Esophagus muscularis mucosa (tissue), 4 donors: Measurements from ENCODE around the gene SMG6. TPM values are rescaled to one million over a fixed set of nuclear protein-coding genes. Genes with fewer than 3 reads are reported as not detected.

Experiments used
- DNase-seq: peaks from one replicate; pipeline ENCODE4 v3.0.0-alpha.2; 2017; ENCODE audit errors: extremely low spot score
- H3K27ac ChIP-seq, 4 donors: fragments of 200-600 bp; sonication (generic); replicated peaks in 1 of 4; 1 replicate in 3 of 4; 2 replicates in 1 of 4; pipeline ENCODE4 v1.5.1; 2016 to 2019; ENCODE audit warnings: mild to moderate bottlenecking in 1 of 4
- H3K27me3 ChIP-seq, 4 donors: fragments of 200-600 bp; sonication (generic); one replicate each; pipeline versions ENCODE4 v1.5.1 to v1.6.0; 2016 to 2019
- H3K36me3 ChIP-seq, 4 donors: fragments of 200-600 bp; sonication (generic); one replicate each; pipeline ENCODE4 v1.5.1; 2016 to 2019
- H3K4me1 ChIP-seq, 4 donors: fragments of 200-600 bp; sonication (generic); one replicate each; pipeline ENCODE4 v1.5.1; 2016 to 2019
- H3K4me3 ChIP-seq, 4 donors: fragments of 200-600 bp; sonication (generic); 1 replicate in 2 of 4; 2 replicates in 2 of 4; pipeline ENCODE4 v1.5.1; 2016 to 2019; ENCODE audit warnings: mild to moderate bottlenecking in 4 of 4, moderate library complexity in 1 of 4
- H3K9me3 ChIP-seq, 4 donors: fragments of 200-600 bp; sonication (generic); 1 replicate in 3 of 4; 2 replicates in 1 of 4; pipeline ENCODE4 v1.5.1; 2016 to 2019
- EP300 ChIP-seq: sonication (generic); formaldehyde crosslinking; IDR thresholded peaks from one replicate; pipeline ENCODE4 v1.6.1; 2017; ENCODE audit warnings: antibody characterized with exemption
- POLR2A ChIP-seq: fragments of 450-650 bp; IDR thresholded peaks from one replicate; pipeline ENCODE4 v1.6.1; 2017; ENCODE audit warnings: antibody characterized with exemption, moderate library complexity, mild to moderate bottlenecking, low read depth
- POLR2AphosphoS5 ChIP-seq, 2 donors: sonication (generic); formaldehyde crosslinking; IDR thresholded peaks; one replicate each; pipeline ENCODE4 v1.6.1; 2017; ENCODE audit warnings: antibody characterized with exemption in 2 of 2
- WGBS: methylation state at CpG from one replicate; pipeline ENCODE4 v1.1.5; 2018; 5-methylcytosine and 5-hydroxymethylcytosine counted together
- intact Hi-C: fragments of 100-400 bp; cut with DNase I; formaldehyde crosslinking; loops from one replicate; pipeline ENCODE4 v1.15.1; 2023
- total RNA-seq, 4 donors: library from RNA; depleted of rRNA; stranded (reverse); fragments of >200 nt; gene quantifications; one replicate each; pipeline versions ENCODE4 v1.1.0 to v1.2.1, GENCODE V29; 2016
- TF ChIP-seq, protein P1 (sequence below), 3 experiments: fragments of 200-600 bp in 2 of 3; fragments of 450-650 bp in 1 of 3; sonication (generic) in 2 of 3; IDR thresholded peaks; one replicate each; pipeline ENCODE4 v1.5.1; 2017 to 2019; ENCODE audit warnings: antibody characterized with exemption in 3 of 3, mild to moderate bottlenecking in 2 of 3, moderate library complexity in 1 of 3

The SMG6 gene
- total RNA-seq, 4 donors from 2014 or later = 38.2 to 67.7 (median 47.7) TPM

DNA sequence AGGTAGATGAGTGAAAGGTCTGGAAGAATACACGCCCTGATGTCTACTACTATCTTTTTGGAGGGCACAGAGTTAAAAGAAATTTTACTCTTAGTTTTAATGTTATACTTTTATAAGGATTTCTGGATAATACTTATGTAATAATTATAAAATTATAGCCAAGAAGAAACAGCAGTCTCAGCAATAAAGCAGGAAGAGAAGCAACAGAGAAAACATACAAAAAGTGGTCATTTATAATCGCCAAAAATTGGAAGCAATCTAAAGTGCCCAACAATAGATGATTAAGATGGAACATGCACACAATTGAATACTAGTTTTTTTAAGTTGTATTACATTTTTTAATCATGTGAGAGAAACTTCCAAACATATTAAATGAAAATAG lies 64.4 kb downstream of the SMG6 start:
- Histone ChIP-seq H3K27me3 (no peaks in the 10 kb centered on the region), H3K27ac (peak overlapping the region; percentile 70 to 80 (median 74)), H3K9me3 (no peaks in the 10 kb centered on the region), H3K36me3 (peaks cover 0 to 35% (median 27%) of the 10 kb centered on the region in 4 donors), H3K4me1 (peaks cover 34 to 80% (median 69%) of the 10 kb centered on the region in 4 donors), H3K4me3 (peak overlapping the region in 1 of 4 donors; percentile 31)
- DNase-seq = no peak
- TF ChIP-seq POLR2AphosphoS5 (IDR thresholded peaks at IDR 0.05) (no peak), POLR2A (no peak), EP300 (no peak)
- TF ChIP-seq, protein P1, sequence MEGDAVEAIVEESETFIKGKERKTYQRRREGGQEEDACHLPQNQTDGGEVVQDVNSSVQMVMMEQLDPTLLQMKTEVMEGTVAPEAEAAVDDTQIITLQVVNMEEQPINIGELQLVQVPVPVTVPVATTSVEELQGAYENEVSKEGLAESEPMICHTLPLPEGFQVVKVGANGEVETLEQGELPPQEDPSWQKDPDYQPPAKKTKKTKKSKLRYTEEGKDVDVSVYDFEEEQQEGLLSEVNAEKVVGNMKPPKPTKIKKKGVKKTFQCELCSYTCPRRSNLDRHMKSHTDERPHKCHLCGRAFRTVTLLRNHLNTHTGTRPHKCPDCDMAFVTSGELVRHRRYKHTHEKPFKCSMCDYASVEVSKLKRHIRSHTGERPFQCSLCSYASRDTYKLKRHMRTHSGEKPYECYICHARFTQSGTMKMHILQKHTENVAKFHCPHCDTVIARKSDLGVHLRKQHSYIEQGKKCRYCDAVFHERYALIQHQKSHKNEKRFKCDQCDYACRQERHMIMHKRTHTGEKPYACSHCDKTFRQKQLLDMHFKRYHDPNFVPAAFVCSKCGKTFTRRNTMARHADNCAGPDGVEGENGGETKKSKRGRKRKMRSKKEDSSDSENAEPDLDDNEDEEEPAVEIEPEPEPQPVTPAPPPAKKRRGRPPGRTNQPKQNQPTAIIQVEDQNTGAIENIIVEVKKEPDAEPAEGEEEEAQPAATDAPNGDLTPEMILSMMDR (IDR thresholded peaks at IDR 0.05) = no peak
- intact Hi-C loops = no loop called here
- WGBS = 65% methylated on average over 2 of the region's 2 CpGs

DNA sequence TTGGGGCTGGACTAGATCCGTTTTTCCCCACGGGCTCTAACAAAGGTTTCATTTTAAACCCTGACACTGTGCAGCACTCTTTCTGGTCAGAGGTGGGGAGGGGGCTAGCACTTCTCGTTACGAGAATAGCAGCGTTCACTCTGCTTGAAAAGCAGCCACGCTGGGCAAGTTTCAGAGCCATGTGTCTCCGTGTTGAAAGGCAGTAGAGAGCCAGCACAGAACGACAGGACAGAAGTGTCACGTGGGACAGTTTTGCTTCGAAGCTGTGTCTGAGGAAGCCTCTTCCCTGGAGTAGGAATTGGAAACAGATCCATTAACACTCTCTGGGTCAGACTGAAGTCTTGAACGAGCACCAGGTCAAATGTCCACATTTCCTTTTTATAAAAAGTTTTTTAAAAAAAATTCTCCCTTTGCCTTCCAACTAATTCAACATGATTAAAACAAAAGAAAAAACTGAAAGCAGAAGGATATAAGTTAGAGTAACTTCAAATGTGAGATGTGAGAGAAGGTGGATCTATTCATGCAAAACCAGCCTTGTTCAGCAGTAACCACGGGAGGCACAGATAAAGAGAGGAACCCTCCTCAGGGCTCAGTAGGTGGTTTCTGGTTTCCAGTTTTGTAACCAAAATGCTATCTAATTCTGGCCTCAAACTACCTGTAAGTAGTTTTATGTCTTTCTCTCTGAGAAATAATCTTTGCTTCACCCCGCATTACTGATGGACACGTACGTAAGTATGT lies 65.0 kb downstream of the SMG6 start:
- peak overlapping the region; percentile 70 to 80 (median 74) for H3K27ac ChIP-seq
- DNase-seq = no peak
- peaks cover 34 to 81% (median 69%) of the 10 kb centered on the region in 4 donors for H3K4me1 ChIP-seq
- no peaks in the 10 kb centered on the region for H3K27me3 ChIP-seq
- peak overlapping the region; percentile 17 to 37 (median 26) for H3K4me3 ChIP-seq
- intact Hi-C loops = no loop called here
- 33% methylated on average over 15 of the region's 15 CpGs for WGBS
- TF ChIP-seq POLR2AphosphoS5 (IDR thresholded peaks at IDR 0.05) (peak; percentile 10 to 47), POLR2A (no peak)
- H3K36me3 ChIP-seq = peaks cover 0 to 33% (median 27%) of the 10 kb centered on the region in 4 donors
- no peaks in the 10 kb centered on the region for H3K9me3 ChIP-seq

DNA sequence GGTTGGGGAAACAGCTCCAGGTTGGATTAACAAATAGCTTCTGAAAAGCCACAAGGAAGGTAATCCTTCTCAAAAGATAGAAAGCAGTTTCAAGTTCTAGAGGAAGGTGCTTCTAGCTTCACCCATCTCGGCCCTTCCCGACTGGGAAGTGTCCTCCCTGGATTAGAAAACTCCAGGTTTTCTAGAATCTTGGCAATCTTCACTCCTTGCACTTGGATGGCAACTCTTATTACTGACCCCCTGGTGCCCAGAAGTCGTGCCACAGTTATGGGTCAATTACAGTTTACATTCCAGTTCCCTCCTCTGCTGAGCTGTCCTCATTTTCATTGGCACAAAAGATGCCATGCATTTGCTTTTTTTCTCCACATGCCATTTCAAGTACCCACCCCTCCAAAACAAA lies 65.6 kb downstream of the SMG6 start:
- no peaks in the 10 kb centered on the region for H3K9me3 ChIP-seq
- H3K36me3 ChIP-seq = peaks cover 0 to 32% (median 24%) of the 10 kb centered on the region in 4 donors
- peak overlapping the region; percentile 70 to 80 (median 74) for H3K27ac ChIP-seq
- peaks cover 34 to 88% (median 76%) of the 10 kb centered on the region in 4 donors for H3K4me1 ChIP-seq
- DNase-seq = no peak
- peak overlapping the region in 3 of 4 donors; percentile 17 to 31 (median 20) for H3K4me3 ChIP-seq
- WGBS = 25% methylated on average over 3 of the region's 3 CpGs
- no peak for TF ChIP-seq EP300
- TF ChIP-seq, protein P1 (IDR thresholded peaks at IDR 0.05) = no peak
- H3K27me3 ChIP-seq = no peaks in the 10 kb centered on the region
- intact Hi-C loops = no loop called here

DNA sequence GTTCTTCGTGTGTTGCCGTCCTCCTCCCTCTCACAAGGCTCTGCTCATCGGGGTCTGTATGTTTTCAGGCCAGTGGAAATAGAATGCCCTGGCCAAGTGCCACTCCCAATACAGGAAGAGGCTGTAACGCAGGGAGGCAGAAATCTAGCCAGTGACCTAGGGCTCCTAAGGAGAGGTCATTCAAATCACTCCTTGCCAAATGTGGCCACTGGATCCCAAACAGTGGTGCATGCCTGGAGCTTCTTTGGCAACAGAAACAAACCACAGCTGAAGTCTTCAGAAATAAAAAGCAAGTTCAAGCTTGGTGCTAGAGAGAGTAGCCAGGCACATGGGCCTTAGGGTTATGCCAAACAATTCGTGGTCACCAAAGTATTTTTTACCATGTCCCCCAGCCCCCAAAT lies 66.1 kb downstream of the SMG6 start:
- intact Hi-C loops = no loop called here
- peaks cover 0 to 29% (median 22%) of the 10 kb centered on the region in 4 donors for H3K36me3 ChIP-seq
- no peak overlapping the region for H3K4me3 ChIP-seq
- 34% methylated on average over 5 of the region's 5 CpGs for WGBS
- no peaks in the 10 kb centered on the region for H3K9me3 ChIP-seq
- H3K4me1 ChIP-seq = peaks cover 36 to 88% (median 80%) of the 10 kb centered on the region in 4 donors
- peak overlapping the region; percentile 70 to 80 (median 74) for H3K27ac ChIP-seq
- DNase-seq = no peak
- no peaks in the 10 kb centered on the region for H3K27me3 ChIP-seq
- TF ChIP-seq POLR2AphosphoS5 (IDR thresholded peaks at IDR 0.05) = no peak
- TF ChIP-seq POLR2A = no peak
- TF ChIP-seq EP300 = no peak
- TF ChIP-seq, protein P1 (IDR thresholded peaks at IDR 0.05) = no peak

DNA sequence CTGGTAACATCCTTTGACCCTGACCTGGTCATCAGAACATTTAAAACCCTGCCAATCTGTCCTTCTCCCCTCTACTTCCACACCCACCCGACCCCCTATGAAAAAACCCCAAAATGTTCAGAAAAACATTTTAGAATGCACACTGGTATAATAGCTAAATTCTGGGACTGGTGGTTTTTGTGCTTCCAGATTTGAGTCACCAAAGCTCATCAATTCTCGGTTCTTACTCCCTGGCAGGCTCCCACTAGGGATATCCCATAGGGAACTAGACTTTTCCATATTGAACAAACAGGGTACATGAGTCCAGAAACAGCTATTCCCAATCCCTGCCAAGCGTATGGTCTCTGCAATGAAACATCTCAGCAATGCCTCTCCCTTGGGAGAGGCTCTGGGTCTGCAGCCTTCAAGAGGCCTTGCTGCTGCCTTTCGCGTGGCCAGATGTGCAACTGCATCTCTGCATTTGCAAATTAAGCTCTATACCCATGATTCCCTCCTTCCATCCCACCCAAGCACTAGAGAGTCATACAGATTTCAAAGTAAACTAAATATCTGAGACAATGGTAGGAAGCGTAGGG lies 67.7 kb downstream of the SMG6 start:
- peak overlapping the region; percentile 62 to 80 (median 69) for H3K27ac ChIP-seq
- H3K9me3 ChIP-seq = no peaks in the 10 kb centered on the region
- H3K36me3 ChIP-seq = peaks cover 0 to 29% (median 22%) of the 10 kb centered on the region in 4 donors
- H3K4me3 ChIP-seq = peak overlapping the region in 1 of 4 donors; percentile 1
- peaks cover 49 to 95% (median 91%) of the 10 kb centered on the region in 4 donors for H3K4me1 ChIP-seq
- DNase-seq = no peak
- intact Hi-C loops = no loop called here
- H3K27me3 ChIP-seq = no peaks in the 10 kb centered on the region
- TF ChIP-seq EP300 (no peak), POLR2AphosphoS5 (IDR thresholded peaks at IDR 0.05) (peak in 1 of 2 donors; percentile 24), POLR2A (no peak)
- TF ChIP-seq, protein P1 (IDR thresholded peaks at IDR 0.05) = peak in 1 of 3 experiments; percentile 15
- WGBS = 67% methylated on average over 5 of the region's 6 CpGs
